DMS79 treated with DMSO at 0.1 percent for 48 hours (cell line): ENCODE data around the gene PYDC1.
"Not testable (repeated sequence)": the region's sequence is repeated elsewhere in the genome, so short reads cannot be mapped to it uniquely, and the experiment has no call there.

Experiments
- DNase-seq: peaks from one replicate; lab custom pipeline; 2025; lab: John Stamatoyannopoulos, UW

Gene PYDC1

DNA sequence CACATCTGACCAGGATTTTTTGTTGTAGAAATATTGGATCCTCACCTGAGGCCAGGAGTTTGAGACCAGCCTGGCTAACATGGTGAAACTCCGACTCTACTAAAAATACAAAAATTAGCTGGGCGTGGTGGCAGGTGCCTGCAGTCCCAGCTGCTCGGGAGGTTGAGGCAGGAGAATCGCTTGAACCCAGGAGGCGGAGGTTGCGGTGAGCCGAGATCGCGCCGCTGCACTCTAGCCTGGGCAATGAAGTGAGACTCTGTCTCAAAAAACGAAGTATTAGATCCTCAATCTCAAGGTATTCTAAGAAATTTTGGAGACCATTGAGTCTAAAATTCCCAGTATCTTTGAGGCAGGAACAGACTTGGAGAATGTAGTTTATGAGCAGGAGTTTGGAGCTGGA, 21.1 kb downstream of the PYDC1 start:
- DNase-seq, result not testable (repeated sequence)

- no peak for DNase-seq
Measured at GRCh38 chr16:31194898-31195297, 22.0 kb downstream of the PYDC1 start.

DNA sequence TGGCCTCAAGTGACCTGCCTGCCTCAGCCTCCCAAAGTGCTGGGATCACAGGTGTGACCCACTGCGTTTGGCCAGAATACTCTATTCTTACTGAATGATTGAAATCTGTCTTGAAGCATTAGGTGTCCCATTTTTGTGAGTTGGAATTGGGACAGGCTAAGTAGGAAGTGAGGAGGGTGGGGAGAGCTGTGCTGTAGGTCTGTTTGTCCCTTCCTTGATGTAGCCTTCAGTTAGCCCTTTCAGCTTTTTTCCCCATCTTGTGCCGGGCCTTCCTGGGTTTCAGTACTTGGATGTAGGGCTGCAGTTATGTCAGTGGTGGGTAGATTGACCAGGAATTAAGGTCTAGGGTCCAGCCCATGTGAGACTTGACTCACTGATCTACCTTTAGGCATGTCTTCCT, 23.1 kb downstream of the PYDC1 start:
- no peak for DNase-seq

DNA sequence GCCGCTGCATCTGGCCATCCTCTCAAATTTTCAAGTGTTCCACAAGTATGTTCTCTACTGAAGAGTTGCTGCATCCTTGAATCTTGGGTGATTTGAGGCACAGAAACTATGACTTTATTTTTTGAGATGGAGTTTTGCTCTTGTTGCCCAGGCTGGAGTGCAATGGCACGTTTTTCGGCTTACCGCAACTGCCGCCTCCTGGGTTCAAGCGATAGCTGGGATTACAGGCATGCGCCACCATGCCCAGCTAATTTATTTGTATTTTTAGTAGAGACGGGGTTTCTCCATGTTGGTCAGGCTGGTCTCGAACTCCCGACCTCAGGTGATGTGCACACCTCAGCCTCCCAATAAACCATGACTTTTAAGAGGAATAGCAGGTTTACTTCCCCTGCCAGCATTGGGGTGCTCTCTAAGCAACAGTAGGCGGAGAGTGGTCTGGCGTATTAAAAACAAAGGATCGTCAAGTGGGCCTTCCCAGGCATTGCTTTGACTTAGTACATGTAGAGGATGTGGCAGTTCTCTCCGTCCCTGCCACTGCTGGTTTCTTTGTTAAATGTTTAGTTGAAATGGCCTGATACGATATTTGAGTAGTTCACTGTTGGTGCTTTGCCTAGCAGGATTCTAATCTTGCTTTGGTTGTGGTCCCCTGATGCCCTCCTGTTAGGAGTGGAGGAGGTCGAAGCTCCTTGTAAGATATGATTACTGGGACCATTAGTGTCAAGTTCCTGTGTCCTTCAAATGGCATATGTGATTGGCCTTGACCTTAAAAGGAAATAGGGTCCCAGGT, 23.9 kb downstream of the PYDC1 start:
- no peak for DNase-seq

DNA sequence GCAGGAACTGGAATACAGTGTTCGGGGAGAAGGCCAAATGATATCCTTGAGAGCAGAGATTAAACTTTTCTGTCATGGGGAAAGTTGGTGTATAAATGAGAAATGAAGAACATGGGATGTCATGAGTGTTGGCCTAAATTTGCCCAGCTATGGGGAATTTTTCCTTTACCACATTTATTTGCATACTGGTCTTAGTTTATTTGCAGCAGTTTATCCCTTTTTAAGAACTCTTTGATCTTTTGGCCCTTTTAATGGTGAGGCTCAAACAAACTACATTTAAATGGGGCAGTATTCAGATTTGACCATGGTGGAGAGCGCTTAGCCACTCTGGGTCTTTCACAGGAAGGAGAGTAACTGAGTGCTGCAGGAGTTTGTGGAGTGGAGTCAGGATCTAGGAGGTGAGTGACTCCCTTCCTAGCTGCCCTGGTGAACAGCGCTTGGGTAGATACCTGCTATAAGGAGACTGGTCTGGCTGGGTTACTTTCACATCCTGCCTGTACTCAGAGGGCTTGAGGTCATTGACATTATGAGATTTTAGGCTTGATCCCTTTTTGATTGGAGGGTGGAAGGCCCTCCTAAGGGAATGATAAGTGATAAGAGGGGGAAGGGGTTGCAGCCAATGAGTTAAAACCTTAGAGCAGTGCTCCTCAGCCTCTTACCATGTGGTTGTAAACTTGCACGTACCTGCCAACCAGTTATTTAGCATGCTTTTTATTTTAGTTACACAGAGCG, 25.1 kb downstream of the PYDC1 start:
- no peak for DNase-seq

GRCh38 chr16:31190818-31191444, 26.0 kb downstream of the PYDC1 start:
- DNase-seq, result no peak

- no peak for DNase-seq
Measured at GRCh38 chr16:31190061-31190460, 26.9 kb downstream of the PYDC1 start.

GRCh38 chr16:31189412-31189778, 27.5 kb downstream of the PYDC1 start:
- no peak for DNase-seq

- no peak for DNase-seq
Measured at GRCh38 chr16:31188450-31189411, 28.2 kb downstream of the PYDC1 start.

DNA sequence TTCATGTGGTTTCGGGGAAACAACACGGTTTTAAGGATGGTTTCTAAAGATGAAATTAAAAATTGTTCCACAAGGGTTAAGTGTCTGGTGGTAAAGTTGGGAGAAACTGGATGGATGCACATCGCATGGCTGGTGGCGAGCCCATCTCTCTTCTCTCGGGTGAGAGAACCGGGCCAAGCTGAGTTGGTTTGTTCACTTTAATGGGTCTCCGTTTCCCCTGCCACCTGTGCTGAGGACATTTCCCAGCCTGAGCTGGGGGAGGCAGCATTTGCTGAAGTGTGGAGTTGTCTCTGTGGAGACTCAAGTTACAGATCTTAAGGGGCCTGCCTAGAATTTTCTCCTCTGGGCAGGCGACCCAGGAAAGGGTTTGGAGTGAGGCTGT, 29.1 kb downstream of the PYDC1 start:
- no peak for DNase-seq

DNA sequence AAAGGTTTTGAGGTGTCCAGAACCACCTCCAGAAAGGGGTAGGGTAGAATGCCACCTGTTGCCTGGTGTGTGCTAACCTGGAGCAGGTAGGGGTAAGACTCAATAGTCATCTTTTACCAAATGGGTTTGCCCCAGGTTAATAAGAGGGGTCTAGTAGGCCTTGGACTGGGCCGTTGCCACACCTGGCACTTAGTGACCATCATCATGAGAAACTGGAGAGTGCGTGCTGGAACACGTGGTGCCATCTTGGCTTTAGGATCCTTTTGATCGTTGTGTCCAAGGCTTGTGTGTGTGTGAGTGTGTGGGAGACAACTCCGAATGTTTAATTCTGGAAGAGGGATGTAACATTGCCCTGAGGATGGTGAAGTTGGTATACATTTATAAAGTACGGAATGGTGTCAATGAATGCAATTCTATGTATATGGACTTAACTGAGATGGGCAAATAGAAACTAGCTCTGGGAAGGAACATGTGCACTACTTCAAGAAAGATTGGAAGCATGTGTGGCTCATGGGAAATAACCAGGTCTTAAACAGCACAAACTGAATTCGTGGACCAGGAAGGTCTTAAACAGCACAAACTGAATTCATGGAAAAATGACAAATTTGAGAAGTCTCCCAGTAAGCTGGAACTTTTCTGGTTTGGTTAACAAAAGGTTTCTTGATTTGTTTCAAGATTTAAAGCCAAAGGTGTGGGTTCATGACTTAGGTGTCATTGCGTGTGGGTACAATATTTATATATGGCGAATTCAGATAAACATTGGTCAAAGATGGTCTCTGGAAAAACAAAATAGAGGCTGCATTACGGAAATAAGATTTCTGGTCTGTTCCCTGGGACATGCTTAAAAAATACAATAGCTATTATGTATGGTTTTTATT, 29.8 kb downstream of the PYDC1 start:
- no peak for DNase-seq

DNA sequence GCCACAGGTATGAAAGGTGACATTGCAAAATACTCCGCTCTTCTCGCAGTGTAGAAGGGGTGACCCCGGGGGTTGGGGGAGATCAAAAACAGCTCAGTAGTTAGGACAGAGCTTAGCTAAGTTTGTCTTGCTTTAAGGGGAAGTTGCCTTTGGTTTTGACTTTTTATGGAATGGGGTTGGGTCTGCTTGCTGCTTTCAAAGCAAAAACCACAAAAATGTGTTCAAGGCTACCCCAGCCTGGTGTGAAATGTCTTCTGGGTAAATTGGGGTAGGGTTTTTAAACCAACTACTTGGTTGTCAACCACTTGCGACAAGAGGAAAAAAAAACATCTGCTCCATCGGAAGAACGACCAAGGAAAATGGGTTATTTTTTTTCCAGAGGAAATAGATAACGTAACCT, 30.8 kb downstream of the PYDC1 start:
- no peak for DNase-seq

GRCh38 chr16:31185339-31185738, 31.6 kb downstream of the PYDC1 start:
- no peak for DNase-seq

DNA sequence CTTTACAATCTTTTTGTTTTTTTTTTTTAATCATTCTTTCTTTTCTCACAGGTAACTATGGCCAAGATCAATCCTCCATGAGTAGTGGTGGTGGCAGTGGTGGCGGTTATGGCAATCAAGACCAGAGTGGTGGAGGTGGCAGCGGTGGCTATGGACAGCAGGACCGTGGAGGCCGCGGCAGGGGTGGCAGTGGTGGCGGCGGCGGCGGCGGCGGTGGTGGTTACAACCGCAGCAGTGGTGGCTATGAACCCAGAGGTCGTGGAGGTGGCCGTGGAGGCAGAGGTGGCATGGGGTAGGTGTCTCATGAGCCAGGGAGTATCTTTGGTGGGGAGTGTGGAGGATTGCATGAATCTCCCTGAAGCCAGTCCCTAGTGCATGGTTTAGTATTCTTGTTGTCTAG, 32.0 kb downstream of the PYDC1 start:
- DNase-seq, result no peak

DNA sequence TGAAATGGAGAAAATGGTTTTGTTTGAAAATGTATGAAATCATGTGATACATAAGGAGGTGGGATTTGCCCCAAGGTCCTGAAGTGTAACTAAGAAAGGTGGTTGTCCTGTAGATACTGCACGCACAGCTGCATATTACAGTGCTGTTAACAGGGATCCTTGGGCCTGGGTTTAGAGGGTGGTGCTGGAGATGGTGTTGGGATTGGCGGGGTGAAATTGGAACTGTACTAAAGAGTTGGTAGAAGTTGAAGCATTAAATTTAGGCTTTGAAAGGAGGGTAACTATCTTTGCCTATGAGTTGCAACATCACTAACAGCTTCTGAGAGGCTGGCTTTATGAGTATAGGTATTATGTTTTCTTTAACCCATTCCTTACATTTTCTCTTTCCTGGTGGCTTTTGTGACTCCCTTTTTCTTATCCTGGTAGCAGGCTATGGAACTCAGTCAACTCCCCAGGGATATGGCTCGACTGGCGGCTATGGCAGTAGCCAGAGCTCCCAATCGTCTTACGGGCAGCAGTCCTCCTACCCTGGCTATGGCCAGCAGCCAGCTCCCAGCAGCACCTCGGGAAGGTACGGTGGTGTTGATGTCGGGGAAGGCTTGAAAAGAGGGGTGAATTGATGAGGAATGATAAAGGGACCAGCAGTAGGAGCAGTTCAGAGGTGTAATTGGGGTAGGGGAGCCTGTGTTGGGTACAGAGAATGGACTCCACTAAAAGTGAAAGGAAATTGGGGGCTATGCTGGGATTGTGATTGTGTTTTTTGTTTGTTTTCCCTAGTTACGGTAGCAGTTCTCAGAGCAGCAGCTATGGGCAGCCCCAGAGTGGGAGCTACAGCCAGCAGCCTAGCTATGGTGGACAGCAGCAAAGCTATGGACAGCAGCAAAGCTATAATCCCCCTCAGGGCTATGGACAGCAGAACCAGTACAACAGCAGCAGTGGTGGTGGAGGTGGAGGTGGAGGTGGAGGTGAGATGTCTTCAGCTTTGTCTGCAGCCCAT, 33.2 kb downstream of the PYDC1 start:
- DNase-seq, result no peak

DNA sequence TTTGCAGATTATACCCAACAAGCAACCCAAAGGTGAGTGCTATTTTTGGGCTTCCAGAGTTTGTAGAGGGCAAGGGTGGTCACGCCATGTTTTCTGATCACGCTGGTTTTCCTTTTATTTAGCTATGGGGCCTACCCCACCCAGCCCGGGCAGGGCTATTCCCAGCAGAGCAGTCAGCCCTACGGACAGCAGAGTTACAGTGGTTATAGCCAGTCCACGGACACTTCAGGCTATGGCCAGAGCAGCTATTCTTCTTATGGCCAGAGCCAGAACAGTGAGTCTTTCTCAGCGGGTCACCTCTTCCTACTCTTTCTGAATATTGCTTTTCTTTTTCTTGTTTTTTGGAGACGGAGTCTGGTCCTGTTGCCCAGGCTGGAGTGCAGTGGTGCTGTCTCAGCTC, 34.5 kb downstream of the PYDC1 start:
- DNase-seq, result no peak

GRCh38 chr16:31181102-31181830, 35.7 kb downstream of the PYDC1 start:
- DNase-seq, result no peak

DNA sequence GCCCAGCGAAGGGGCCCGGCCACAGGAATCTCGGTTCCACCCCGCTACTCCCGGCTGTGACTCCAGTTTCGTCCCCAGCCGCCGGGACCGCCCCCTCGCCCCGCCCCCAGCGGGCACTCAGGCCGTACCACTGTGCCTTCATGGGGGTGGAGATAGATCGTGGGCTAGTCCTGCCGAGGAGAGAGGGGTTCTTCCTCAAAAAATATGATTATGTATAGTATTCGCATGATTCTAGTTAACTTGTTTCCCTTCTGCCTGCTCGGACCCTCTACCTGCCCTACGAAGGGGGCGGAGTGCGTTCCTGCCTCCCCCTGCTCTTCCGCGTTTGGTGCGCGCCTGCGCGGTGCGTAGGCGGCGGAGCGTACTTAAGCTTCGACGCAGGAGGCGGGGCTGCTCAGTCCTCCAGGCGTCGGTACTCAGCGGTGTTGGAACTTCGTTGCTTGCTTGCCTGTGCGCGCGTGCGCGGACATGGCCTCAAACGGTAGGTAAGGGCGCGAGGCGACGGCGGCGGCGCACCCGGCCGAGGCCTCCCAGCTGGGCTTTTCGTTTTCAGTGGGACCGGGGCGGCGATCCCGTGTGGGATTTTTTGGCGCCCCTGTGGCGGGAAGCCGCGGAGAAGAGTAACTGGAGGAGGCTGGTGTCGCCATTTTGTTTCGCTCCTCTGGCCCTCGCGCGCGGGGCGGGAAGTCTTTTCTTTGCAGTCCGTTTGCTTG, 37.0 kb downstream of the PYDC1 start, which contains the start of gene FUS:
FUS (plus strand) TSS at position 393 of the 713 bp plus-strand sequence; CDS start at position 469, 76 bp downstream.
- DNase-seq, result peak; percentile 83
